ENCODE results near the gene GBA3.

GRCh38 chr4:22780797-22781196, 88.1 kb downstream of the GBA3 start:
- no peak for TF ChIP-seq CTCF (IDR thresholded peaks at IDR 0.05)
- no peak for TF ChIP-seq TEAD1 (CRISPR knock-in tag; IDR thresholded peaks at IDR 0.05)

Measured in WTC11 (cell line).